NCI-H1417 treated with DMSO at 0.1 percent for 48 hours (cell line): Measurements from ENCODE around the gene METTL23.
"Not testable (repeated sequence)": the region's sequence is repeated elsewhere in the genome, so short reads cannot be mapped to it uniquely, and the experiment has no call there.

Experiments used
- DNase-seq: peaks from one replicate; lab custom pipeline; 2025; lab: John Stamatoyannopoulos, UW

Gene METTL23

DNA sequence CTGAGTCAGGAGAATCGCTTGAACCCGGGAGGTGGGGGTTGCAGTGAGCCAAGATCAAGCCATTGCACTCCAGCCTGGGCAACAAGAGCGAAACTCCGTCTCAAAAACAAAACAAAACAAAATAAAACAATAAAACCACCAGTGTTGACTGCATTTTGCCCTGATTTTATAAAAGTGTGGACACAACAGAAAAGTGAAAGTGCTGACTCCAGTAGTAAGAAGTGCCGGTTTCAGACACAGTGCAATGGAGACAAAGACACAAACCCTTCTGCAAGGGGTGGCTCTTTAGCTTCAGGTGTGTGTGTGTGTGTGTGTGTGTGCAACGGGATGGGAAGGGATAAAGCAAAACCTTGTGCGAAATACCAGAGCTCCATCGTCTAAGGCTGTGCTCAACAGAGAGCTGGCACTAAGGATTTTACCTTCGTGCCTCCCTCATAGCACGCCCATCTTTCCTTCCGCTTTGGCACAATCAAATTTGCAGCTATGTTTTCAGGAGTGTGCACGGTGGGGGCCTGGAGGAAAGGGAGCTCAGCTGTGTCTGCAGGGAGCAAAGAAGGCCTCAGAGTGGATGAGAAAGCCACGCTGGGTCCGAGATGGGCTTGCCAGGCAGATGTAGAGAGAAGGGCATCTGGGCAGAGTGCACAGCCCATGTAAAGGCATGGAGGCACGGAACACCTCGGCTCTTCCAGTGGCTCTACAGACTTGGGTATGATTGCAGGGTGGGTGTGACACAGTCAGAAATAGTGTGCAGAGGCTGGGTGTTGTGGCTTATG is 31.4 kb upstream of the METTL23 start:
- DNase-seq = no peak

DNA sequence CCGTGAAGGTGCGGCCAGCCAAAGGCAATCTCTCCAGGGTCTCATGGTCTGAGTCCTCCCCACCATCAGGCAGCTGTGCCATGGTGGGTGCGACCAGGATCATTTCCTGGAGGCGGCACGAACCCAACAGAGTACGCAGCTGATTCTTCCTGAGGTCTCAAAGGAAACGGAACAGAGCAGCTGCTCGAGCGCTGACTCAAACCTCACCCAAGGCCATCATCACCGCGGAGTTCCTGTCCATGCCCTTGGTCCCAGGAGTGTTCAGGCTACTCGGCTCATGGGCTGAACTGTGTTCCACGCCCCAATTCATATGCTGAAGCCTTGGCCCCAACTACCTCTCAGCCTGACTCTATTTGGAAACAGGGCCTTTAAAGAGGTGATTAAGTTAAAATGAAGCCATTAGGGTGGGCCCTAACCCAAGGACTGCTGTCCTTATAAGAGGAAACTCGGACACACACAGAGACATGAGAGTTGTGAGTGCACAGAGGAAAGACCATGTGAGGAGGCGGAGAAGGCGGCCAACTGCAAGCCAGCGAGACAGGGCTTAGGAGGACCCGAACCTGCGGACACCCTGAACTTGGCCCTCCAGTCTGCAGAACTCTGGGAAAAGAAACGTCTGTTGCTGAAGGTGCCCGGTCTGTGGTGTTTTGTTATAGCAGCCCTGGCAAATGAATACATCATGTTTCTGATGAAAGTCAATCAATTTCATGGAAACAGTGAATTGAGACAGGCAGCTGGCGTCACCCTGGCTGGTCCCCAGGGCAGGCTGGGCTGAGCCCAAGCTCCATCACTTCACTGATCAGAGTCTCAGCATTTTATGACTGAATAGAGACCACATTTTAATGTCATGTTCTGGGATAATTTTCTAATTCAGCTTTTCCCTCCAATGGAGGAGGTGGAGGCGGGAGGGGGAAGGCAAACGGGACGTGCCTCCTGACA is 29.6 kb upstream of the METTL23 start:
- DNase-seq = no peak

DNA sequence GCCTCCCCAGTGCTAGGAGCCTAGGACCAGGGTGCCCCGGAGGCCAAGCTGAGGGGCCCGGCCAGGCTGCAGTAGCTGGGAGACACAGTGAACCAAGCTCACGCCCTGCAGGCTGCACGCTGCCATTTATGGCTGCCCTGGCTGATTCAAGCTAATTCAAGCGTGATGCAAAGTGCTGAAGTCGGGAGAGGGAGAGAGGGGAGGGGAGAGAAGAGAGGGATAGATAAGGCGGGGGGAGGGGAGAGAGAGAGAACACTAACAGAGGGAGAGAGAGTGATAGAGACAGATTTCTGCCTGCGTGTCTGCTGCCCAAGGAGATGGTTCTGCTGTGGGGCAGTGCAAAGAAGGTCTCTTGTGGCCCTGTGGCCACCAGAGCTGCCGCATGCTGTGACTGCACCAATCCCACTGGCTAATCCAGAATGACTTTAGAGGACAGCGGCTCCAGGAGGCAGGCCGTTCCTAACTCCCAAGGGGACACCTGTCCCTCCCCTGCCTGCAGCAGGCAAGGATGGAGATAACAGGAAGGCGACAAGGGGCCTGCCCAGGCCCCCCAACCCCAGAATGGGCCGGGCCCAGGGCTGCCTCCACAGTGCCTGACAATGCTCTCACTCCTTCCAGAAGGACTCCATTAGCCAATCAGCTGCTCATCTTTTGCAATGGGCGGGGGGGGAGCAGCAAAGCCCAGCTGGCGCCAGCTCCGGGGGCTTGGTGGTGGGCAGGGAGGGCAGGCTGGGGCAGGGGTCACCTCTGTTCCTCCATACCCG is 28.8 kb upstream of the METTL23 start:
- DNase-seq = no peak

DNA sequence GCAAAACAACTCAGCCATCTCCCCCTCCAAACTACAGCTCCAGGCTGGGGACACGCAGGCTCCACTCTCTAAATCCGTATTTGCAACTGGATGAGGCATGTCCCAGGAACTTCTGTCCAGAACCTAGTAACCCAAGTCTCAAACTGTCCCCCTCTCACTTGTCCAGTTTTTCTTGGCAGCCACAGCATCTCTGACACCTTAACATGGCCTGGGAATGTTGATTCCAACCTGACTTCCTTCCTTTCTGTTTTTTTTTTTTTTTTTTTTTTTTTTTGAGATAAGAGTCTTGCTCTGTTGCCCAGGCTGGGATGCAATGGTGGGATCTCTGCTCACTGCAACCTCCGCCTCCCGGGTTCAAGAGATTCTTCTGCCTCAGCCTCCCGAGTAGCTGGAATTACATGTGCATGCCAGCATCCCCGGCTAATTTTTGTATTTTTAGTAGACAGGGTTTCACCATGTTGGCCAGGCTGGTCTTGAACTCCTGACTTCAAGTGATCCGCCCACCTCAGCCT is 28.1 kb upstream of the METTL23 start:
- not testable (repeated sequence) for DNase-seq

DNA sequence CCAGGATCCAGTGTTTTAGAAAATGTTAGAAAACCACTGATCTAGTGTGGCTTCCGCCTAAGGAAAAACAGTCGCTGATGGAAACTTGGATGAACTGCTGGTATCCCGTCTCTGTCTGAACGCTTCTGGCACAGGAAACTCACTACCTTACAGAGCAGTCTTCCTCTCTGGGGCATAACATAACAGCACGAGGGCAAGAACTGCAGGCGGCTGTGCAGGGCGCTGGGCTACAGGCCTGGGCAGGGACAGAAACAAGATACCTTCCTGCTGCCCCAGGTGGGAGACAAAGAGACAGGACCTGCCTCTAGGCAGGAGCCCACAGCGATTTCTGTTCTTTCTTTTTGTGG is 26.4 kb upstream of the METTL23 start:
- DNase-seq = no peak

DNA sequence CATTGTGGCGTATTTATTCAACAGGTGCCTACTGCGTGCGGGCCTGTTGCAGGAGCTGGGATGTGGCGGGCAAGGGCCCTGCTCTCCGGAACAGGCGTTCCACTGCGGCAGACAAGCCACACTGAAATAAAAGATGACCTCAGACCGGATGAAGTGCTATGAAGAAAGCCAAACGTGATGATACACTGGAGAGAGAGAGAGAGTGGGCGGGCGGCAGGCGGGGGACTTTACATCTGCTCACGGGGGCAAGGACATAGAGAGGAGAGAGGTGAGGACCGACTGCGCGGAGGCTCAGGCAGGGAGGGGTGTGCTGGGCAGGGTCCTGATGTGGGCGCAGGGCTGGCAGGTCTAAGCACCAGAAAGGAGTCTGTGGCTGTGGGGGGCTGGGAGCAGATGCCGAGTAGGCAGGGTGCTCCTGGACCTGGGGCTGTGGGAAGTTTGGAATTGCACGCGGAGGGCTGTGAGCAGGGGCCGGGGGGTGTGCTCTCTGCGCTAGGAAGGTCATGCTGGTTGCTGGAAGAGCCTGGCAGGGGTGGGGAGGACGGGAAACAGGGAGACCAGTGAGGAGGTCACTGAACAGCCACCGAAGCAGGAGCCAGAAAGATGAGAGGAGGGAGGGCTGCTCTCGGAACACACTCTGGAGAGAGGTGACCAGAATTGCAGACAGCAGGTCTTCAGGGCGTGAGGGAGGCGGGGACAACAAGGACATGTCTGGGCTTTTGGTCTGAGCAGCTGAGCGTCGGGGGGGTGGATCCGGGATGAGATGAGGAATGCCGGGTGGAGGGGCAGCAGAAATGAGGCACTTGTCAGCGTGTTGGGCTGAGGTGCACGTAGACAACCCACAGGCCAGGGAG is 25.8 kb upstream of the METTL23 start:
- DNase-seq = no peak

DNA sequence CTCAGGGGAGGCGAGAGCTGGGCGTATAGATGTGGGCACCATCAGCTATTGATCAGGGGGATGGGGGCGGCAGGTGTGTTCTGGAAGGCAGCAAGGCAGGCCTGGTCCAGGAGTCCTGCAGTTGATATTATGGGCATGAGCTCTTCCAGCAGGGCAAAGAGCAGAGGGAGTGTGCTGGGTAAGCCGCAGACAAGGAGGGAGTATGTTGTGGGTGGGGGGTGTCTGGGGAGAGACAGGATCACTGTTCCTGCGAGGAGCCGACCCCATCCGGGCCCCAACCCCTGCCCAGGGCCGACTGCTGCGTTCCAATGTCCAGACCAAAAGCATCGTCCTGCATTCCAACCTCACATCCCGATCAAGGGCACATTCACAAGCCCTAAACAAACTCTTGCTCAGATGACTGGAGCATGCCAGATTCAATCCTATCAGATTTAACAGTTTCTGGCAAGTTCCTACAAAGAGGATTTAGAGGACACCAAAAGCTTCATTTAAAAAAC is 25.1 kb upstream of the METTL23 start:
- DNase-seq = no peak

DNA sequence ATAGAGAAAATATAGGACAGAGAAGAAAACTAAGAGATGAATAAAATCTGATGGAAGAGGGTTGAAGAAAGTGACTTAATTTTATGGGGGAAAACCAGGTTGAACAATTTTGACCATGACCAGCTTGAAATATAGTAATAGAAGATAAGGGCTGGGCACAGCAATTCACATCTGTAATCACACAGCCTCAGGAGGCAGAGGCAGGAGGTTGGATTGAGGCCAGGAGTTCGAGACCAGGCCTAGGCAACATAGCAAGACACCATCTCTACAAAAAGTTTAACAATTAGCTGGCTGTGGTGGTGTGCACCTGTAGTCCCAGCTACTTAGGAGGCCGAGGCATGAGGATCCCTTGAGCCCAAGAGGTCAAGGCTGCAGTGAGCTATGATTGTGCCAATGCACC is 24.6 kb upstream of the METTL23 start:
- DNase-seq = no peak

DNA sequence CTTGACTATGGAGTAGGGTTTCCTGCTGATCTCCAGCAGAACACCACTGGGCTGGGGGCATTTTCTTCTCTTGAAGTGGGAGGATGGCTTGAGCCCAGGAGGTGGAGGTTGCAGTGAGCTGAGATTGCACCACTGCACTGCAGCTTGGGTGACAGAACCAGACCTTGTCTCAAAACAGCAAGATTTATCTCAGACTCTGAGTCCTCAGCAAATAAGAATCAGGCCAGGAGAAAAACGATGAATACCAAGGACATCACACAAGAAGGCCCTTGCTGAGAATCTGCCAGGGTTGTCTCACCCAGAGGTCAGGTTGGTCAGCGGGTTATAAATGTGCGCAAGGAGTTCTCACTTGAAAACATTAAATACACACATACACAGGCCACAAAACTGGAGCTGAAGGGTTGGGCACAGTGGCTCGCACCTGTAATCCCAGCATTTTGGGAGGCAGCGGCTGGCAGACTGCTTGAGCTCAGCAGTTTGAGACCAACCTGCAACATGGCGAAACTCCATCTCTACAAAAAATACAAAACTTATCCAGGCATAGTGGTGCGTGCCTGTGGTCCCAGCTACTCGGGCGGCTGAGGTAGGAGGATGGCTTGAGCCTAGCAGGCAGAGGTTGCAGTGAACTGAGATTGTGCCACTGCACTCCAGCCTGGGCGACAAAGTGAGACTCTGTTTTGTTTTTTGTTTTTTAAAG is 23.6 kb upstream of the METTL23 start:
- DNase-seq = no peak

DNA sequence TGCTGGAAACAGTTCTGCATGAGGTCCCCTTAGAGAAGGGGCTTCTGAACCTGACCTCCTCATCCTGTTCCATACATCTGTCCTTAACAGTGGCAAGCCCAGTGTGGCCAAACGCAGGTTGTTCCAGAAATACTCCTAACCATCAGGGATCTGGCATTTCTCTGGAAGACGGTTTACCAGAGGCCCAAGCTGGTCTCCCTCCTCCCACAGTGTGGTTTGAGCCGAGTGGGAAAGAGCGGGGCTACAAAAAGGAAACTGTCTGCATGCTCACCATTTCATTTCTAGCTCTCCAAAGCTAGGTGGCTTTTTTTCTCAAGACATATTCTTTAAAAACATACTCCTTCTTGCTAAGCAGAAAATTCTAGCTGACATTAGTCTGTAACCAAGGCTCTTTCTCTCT is 21.8 kb upstream of the METTL23 start:
- no peak for DNase-seq

DNA sequence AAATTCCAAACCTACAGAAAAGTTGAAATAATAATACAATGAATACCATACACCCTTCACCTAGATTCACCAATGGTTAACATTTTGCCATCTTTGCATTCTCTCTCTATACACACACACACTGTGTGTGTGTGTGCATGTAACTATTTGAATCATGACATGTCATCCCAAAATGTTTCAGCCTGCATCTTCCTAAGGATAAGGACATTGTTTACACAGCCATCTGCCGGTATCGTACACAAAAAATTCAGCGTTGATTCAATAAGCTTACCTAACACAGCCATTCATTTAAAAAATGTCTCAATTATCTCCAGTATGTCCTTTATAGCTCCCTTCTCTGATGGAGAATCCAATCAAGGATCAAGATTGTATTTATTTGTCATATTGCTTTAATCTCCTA is 19.8 kb upstream of the METTL23 start:
- no peak for DNase-seq

DNA sequence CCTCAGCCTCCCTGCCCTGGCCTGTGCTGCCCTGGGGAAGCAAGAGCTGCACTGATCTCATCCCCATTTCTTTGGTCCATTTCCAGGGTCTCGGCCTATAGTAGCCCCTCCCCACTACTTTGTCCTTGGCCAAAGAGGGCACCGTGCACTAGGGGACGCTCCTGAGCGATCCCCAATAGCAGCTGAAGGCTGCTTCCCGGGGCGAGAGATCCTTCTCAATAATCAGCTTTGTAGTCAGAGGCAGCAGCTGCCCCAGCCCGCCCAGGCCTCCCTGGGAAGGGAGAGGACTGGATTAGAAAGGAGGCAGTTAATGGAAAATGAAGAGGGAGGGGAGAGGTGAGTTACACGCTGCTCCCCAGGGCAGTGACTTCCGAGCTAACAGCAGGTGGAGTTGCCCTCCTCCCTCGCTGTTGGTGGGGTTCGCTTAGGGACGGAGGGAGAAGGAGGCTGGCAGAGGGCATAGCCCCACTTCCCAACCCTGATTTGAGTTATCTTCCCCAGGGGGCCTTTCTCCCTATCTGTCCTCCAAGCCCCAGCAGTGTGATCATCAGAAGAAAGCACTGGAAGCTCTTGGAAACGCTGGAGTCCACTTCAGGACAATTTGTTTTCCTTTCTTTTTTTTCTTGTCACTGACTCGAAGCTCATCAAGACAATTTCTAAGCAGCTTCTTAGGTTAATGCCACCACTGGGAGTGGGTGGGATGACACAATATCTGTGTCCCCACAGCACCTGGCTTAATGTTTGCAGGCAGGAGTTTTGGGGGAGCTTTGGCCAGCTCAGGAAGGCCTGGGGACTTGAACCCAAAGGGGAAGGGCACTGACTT is 18.4 kb upstream of the METTL23 start:
- DNase-seq = no peak

DNA sequence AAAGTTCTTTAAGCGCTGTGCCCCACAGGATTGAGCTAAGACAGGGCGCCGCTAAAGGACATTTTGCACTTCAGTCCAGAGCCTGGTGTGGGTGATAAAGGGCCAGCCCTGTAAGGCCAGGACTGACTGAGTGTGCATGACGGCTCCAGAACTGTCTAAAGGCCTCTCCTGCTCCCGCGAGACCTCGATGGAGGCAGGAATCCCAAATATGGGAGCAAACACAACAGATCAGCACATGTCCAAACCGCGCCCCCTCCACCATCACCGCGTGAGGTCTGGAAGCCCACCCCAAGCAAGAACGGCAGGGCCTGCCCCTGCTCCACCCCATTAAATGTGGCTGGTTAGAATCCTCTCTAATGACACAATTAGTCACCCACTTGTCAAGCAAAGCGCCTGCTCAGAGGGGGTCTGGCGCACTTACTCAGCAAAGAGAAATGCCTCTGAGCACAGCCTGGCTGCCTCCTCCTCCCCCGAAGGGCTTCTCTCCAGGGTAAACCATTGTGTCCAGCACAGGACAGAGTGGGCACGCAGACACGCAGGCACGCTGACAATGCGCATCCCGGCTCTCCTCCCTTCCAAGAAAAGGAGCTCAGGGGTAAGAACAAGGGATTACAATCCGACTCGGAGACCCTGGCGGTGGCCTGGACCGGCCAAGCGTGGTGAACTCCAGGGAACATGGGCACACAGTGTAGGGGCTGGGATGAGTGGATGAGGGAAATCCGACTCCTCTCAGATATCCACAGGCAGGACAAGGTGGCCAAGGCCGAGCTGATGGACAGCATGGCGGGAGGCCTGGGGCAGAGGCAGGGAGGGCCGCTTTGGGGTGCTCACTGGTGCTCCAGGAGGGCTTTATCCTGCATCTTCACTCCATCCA is 17.3 kb upstream of the METTL23 start:
- DNase-seq = no peak

DNA sequence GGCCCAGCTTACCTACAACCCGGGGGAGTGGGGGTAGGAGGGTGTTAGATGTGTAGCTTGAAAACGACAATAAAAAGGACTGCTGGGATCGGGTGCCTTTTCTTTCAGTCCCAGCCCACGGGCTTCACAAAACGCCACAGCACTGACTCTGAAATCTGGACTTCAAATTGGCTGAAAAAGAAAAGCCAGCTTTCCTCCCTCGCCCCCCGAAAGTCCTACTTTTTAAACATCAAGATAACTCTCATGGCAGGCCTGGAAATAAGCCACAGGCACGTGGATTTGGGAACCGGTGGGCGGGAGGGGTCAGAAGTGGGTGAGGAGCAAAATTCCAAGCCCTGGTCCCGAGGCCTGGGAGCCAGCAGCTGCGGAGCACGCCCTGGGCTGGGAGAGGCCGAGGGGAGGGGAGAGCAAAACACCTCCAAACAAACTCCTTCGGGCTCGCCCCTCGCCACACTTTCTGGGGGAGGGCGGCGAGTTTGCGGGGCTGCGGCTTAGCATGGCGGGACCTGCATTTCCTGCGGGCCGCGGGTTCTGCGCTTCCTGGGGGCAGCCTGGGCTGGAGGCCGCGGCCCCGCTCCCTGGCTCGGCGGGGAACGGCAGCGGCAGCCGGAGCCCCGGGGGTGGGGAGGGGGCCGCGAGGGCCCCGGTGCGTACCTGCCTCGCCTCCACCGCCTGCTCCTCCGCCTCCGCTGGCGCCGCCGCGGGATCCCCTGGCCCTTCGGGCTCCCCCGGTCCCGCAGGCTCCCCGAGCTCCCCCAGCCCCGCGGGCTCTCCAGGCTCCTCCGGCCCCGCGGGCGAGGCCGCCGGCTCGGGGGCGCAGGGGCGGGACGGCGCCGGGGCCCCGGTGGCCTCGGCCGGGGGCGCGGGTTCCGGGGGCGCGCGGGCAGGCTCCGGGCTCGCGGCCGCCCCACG is 16.4 kb upstream of the METTL23 start:
- DNase-seq = not testable (repeated sequence)

DNA sequence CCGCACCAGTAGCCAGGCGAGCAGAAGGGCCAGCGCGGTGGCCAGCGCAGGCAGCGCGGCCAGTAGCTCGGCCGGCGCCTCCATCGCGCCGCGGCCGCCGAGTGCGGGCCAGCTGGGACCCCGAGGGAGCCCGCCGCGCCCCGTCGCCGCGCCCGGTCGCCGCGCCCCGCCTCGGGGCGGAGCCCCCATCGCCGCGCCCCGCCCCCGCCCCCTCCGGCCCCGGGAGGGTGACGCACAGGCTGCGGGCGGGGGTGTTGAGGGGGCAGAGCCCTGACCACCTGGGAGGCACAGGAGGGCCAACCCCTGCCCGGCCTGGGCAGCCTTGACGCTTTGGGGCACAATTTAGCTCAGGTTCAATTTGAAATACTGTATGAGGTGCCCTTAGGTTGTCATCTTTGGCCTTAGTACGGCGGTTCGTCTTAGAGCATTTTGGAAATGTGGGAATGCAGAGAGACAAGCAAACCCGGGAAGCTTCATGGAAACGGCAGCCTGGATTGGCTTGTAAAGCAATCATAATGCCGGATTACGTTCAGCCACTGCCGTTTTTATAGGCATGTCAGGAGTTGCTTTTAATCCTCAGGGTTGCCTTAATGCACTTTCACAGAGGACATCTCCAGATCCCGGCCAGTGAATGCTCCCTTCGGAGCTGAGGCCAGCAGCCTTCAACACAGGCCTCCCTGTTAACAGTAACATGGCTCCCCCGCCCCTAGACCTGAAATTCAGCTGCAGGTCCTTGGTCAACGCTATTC is 15.6 kb upstream of the METTL23 start, which contains the start of gene MXRA7:
MXRA7 (minus strand) TSS at position 103 of the 749 bp plus-strand sequence; CDS start at position 84, 19 bp downstream.
- no peak for DNase-seq

DNA sequence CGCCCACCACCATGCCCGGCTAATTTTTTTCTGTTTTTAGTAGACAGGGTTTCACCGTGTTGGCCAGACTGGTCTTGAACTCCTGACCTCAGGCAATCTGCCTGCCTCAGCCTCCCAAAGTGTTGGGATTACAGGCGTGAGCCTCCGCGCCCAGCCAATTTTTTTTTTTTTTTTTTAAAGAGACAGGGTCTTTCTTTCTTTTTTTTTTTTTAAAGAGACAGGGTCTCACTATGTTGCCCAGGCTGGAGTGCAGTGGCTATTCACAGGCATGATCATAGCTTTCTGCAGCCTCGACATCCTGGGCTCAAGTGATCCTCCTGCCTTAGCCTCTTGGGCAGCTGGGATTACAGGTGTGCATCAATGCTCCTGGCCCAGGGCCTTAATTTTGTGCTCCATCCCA is 14.3 kb upstream of the METTL23 start:
- not testable (repeated sequence) for DNase-seq

DNA sequence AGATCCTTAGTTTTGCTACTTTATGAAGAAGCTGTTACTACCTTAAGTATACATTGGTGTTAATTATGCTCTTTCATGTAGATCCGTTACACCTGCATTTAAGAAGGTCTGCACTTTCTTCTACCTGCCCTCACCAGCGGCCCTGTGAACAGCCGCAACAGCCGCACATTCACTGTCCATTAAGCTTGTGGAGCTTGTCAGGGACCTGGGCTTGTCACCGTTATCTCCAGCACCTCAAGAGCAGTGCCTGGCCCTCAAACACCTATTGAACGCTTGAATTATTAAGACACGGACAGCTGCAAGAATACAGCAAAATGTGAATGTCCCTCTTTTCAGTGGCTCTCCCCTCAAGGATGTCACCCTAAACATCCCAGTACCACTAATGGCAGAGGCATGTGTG is 12.9 kb upstream of the METTL23 start:
- DNase-seq = no peak
